GM12878 (cell line): ENCODE measurements around the gene ING1. TPM values are rescaled to one million over a fixed set of nuclear protein-coding genes. Genes with fewer than 3 reads are reported as not detected.

ENCODE experiments used
- ATAC-seq: fragments of 200-7000 bp; cut with Tn5 transposase; 3 replicates; pipeline ENCODE4 v1.9.1; 2020; ENCODE audit warnings: mild to moderate bottlenecking, moderate library complexity
- BruUV-seq: library from RNA; stranded (reverse); fragments of 400-500 nt; replicated peaks from 2 replicates; lab custom pipeline; 2021; lab: Mats Ljungman, UMichigan
- CTCF ChIA-PET: fragments of 300-600 bp; sonication (Branson Sonifier 250); formaldehyde crosslinking; extraction: SDS; loops from one replicate; lab custom pipeline; 2021; ENCODE audit warnings: inconsistent platforms; lab: Yijun Ruan, JAX
- POLR2A ChIA-PET: fragments of 350-600 bp; formaldehyde crosslinking; extraction: SDS; loops from one replicate; lab custom pipeline; 2021; ENCODE audit warnings: inconsistent platforms; lab: Charles Lee
- RAD21 ChIA-PET: fragments of 300-600 bp; sonication (Branson Sonifier 250); formaldehyde crosslinking; loops from one replicate; lab custom pipeline; 2023; ENCODE audit warnings: antibody characterized with exemption; ENCODE audit not compliant: unreplicated experiment; lab: Charles Lee
- SMC1A ChIA-PET: fragments of 300-600 bp; sonication (Branson Sonifier 250); formaldehyde crosslinking; loops from one replicate; lab custom pipeline; 2023; ENCODE audit not compliant: unreplicated experiment, uncharacterized antibody; lab: Charles Lee
- DNase-seq: peaks from one replicate; pipeline ENCODE4 v3.0.0-alpha.2; 2011; ENCODE audit warnings: low read depth, low spot score
- FAIRE-seq: peaks from 3 replicates; lab custom pipeline; 2011; peaks lifted over from hg19 to GRCh38; lab: Jason Lieb, UNC
- H2AFZ ChIP-seq: 2 replicates; pipeline ENCODE4 v1.6.0; 2011; ENCODE audit warnings: low read depth, low read length, control low read depth; ENCODE audit not compliant: control insufficient read depth
- H3K27ac ChIP-seq: 2 replicates; pipeline ENCODE4 v1.5.1; 2011; ENCODE audit warnings: control low read depth; ENCODE audit not compliant: control insufficient read depth, insufficient read depth
- H3K27me3 ChIP-seq, 2 experiments: replicated peaks in 1 of 2; 2 replicates each; pipeline versions ENCODE4 v1.6.0 to v1.6.1; 2011; ENCODE audit warnings: low read length in 1 of 2; ENCODE audit not compliant: control insufficient read depth in 2 of 2, insufficient read depth in 2 of 2
- H3K36me3 ChIP-seq, 2 experiments: 2 replicates each; pipeline ENCODE4 v1.5.1; 2011; ENCODE audit warnings: low read length in 1 of 2; ENCODE audit not compliant: control insufficient read depth in 2 of 2, insufficient read depth in 2 of 2
- H3K4me1 ChIP-seq: 2 replicates; pipeline ENCODE4 v1.6.1; 2011; ENCODE audit warnings: mild to moderate bottlenecking, low read length, moderate library complexity, mixed read lengths; ENCODE audit not compliant: control insufficient read depth, insufficient read depth
- H3K4me2 ChIP-seq: 2 replicates; pipeline ENCODE4 v1.6.0; 2011; ENCODE audit warnings: control low read depth; ENCODE audit not compliant: control insufficient read depth, insufficient read depth
- H3K4me3 ChIP-seq: fragments of 200-600 bp; sonication (generic); 2 replicates; pipeline ENCODE4 v1.5.1; 2016
- H3K79me2 ChIP-seq: 2 replicates; pipeline ENCODE4 v1.6.0; 2011; ENCODE audit warnings: low read length; ENCODE audit not compliant: control insufficient read depth, insufficient read depth
- H3K9ac ChIP-seq: 2 replicates; pipeline ENCODE4 v1.8.0; 2011; ENCODE audit warnings: low read length, control low read depth, mixed read lengths; ENCODE audit not compliant: control insufficient read depth, insufficient read depth
- H3K9me3 ChIP-seq: replicated peaks from 3 replicates; pipeline ENCODE4 v1.5.1; 2011; ENCODE audit warnings: mild to moderate bottlenecking, low read length; ENCODE audit not compliant: control insufficient read depth, insufficient read depth
- H4K20me1 ChIP-seq: 2 replicates; pipeline ENCODE4 v1.6.0; 2011; ENCODE audit not compliant: control insufficient read depth, insufficient read depth
- CEBPB ChIP-seq, 2 experiments: fragments of 150-350 bp in 1 of 2; IDR thresholded peaks; 2 replicates each; pipeline ENCODE4 v1.6.1; 2012 to 2014; ENCODE audit warnings: low read depth in 2 of 2, low read length in 2 of 2, borderline replicate concordance in 1 of 2, inconsistent platforms in 1 of 2
- EP300 ChIP-seq, 2 experiments: fragments of 150-350 bp in 1 of 2; IDR thresholded peaks; 2 replicates each; pipeline ENCODE4 v1.6.1; 2011 to 2012; ENCODE audit warnings: low read depth in 2 of 2, low read length in 2 of 2, borderline replicate concordance in 1 of 2, improper control_type of control experiment in 1 of 2, inconsistent platforms in 1 of 2; ENCODE audit not compliant: control insufficient read depth in 1 of 2
- LARP7 ChIP-seq: fragments of 450-650 bp; IDR thresholded peaks from 2 replicates; pipeline ENCODE4 v1.6.1; 2017; ENCODE audit warnings: mild to moderate bottlenecking
- NFIC ChIP-seq: IDR thresholded peaks from 2 replicates; pipeline ENCODE4 v1.6.1; 2012; ENCODE audit warnings: low read depth, mild to moderate bottlenecking, inconsistent platforms, low read length, moderate library complexity
- PML ChIP-seq: IDR thresholded peaks from 2 replicates; pipeline ENCODE4 v1.6.1; 2012; ENCODE audit warnings: low read length, inconsistent platforms
- SIN3A ChIP-seq: IDR thresholded peaks from 2 replicates; pipeline ENCODE4 v1.6.1; 2012; ENCODE audit warnings: low read depth, low read length, improper control_type of control experiment
- SIX5 ChIP-seq: IDR thresholded peaks from 2 replicates; pipeline ENCODE4 v1.6.1; 2011; ENCODE audit warnings: mild to moderate bottlenecking, low read depth, low read length, moderate library complexity; ENCODE audit not compliant: severe bottlenecking
- TBL1XR1 ChIP-seq: IDR thresholded peaks from 2 replicates; pipeline ENCODE4 v1.6.1; 2012; ENCODE audit warnings: low read depth, low read length, improper control_type of control experiment
- YY1 ChIP-seq: IDR thresholded peaks from 2 replicates; pipeline ENCODE4 v1.6.1; 2011; ENCODE audit warnings: low read depth, mild to moderate bottlenecking, low read length
- WGBS: methylation state at CpG from one replicate; pipeline ENCODE4 v1.1.6; 2016; ENCODE audit warnings: low lambda C conversion rate; ENCODE audit not compliant: insufficient replicate concordance, insufficient coverage; ENCODE audit errors: missing lambda C conversion rate; 5-methylcytosine and 5-hydroxymethylcytosine counted together
- in situ Hi-C: fragments of 300-500 bp; cut with MboI; formaldehyde crosslinking; loops from 9 replicates; pipeline ENCODE4 v1.14.3; 2018; ENCODE audit warnings: mixed read lengths
- intact Hi-C: fragments of 100-400 bp; cut with micrococcal nuclease; formaldehyde crosslinking; loops from one replicate; pipeline ENCODE4 v1.14.2; 2022; ENCODE audit not compliant: unreplicated experiment
- polyA plus RNA-seq, 11 experiments: library from polyadenylated mRNA; depleted of rRNA in 4 of 11; unstranded in 6 of 11; stranded (reverse) in 5 of 11; fragments of >200 nt; fragmentation: Nextera tagmentation in 4 of 11; fragmentation: Illumina TruSeq in 1 of 11; extraction: Ambion mirVana in 4 of 11; extraction: Trizol in 1 of 11; gene quantifications; 1 replicate in 1 of 11; 2 replicates in 10 of 11; pipeline versions ENCODE4 v1.2.1 to v1.2.3, GENCODE V29; 2011 to 2016; ENCODE audit warnings: inconsistent platforms in 2 of 11, missing spikeins in 2 of 11, low read depth in 1 of 11
- total RNA-seq, 4 experiments: library from RNA; depleted of rRNA in 3 of 4; stranded (reverse); fragments of >200 nt in 3 of 4; fragmentation: Illumina TruSeq in 1 of 4; extraction: Trizol in 1 of 4; gene quantifications; 2 replicates each; pipeline versions ENCODE4 v1.2.1 to v1.2.3, GENCODE V29; 2013 to 2021
- TF ChIP-seq, protein P1 (sequence below): fragments of 450-650 bp; IDR thresholded peaks from 2 replicates; pipeline ENCODE4 v1.6.1; 2018; ENCODE audit warnings: mild to moderate bottlenecking, low read depth, moderate library complexity; ENCODE audit not compliant: partially characterized antibody
- TF ChIP-seq, protein P2 (sequence below): fragments of 450-650 bp; IDR thresholded peaks from 2 replicates; pipeline ENCODE4 v1.6.1; 2017; ENCODE audit warnings: low read depth, mild to moderate bottlenecking, moderate library complexity
- TF ChIP-seq, protein P3 (sequence below): IDR thresholded peaks from 2 replicates; pipeline ENCODE4 v1.6.1; 2011; ENCODE audit warnings: borderline replicate concordance, low read depth, mild to moderate bottlenecking, moderate library complexity, low read length; ENCODE audit not compliant: insufficient read depth, poor library complexity, severe bottlenecking

ING1 gene
- total and polyA plus RNA-seq, 10 of the 15 experiments (the other 5 are each of a cell fraction or from before 2014, with no cell fraction given): 1.3 to 20.4 (median 13.1) TPM

DNA sequence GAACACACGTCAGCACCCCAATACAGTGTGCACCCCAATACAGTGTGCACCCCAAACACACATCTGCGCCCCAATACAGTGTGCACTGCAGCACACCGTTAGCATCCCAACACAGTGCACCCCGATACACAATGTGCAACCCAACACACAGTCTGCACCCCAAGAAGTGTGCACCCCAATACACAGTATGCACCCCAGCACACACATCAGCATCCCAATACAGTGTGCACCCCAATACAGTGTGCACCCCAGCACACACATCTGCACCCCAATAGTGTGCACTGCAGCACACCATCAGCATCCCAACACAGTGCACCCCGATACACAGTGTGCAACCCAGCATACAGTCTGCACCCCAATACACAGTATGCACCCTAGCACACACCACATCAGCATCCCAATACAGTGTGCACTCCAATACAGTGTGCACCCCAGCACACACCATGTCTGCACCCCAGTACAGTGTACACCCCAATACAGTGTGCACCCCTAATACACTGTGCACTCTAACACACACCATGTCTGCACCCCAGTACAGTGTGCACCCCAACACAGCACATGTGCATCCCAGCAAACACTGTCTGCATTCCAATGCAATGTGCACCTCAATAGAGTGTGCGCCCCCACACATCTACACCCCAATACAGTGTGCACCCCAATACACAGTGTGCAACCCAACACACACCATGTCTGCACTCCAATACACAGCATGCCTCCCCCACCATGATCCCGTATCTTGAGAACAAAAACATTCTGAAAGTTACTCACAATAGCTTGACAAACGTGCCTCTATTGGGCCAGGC lies 6.7 kb upstream of the ING1 start (continued):
- TF ChIP-seq SIX5: no peak
- TF ChIP-seq PML: no peak

DNA sequence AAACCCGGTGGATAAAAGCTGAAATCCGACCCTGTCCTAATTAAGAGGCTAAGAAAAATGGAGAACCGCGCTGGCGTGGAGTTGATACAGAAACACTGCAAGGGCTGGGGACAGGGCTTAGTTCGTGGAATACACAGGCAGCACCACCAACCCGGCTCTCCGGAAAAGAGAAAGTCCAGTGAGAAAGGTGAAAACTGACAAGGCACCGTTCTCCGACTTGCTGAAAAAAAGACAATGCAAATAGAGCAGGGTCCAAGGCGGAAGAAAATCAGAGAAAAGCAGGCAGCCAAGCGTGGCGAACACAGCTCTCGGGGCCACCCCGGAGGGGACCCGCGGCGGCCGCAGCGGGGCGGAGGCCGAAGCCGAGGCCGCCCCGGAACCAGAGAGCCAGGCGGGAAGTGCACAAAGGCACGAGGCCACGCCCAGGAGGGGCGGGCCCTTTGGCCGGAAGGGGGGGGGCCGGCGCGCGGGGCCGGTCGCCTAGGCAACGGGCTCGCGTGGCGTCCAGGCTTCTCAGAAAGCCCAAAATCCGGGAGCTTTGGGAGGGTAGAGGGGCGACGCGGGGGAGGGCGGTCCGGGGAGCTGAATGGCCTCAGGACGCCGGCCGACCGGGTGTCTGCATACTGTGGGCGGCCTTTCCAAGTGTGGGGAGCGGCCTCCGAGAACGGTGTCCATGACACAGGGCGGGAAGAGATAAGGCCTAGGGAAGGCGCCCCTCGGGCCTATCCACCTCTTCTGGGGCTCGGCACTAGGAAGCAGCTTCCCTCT lies 1.2 kb upstream of the ING1 start:
- DNase-seq (peak; percentile 82), FAIRE-seq (peak; percentile 93), ATAC-seq (peak; percentile 62)
- H3K9ac ChIP-seq: peak overlapping the region; percentile 84
- RAD21 ChIA-PET: interaction anchor here (0.9 to 2.3 kb wide), 10 partner anchors 10 to 268 kb away, joined by 3 to 17 read pairs (median 4); partner anchors contain the start of genes ANKRD10 and NAXD
- no peaks in the 10 kb centered on the region for H3K36me3 ChIP-seq
- under 1% methylated on average over 40 of the region's 58 CpGs for WGBS
- POLR2A ChIA-PET: interaction anchor here (0.6 to 2.2 kb wide), 13 partner anchors 9 to 1928 kb away, joined by 3 to 16 read pairs (median 4); partner anchors contain the start of genes NAXD and RAB20
- no peaks in the 10 kb centered on the region; the same call in 1 of the 2 replicates for H4K20me1 ChIP-seq
- H3K4me2 ChIP-seq: peak overlapping the region; percentile 94
- BruUV-seq: no TSS peak
- H3K9me3 ChIP-seq: no peaks in the 10 kb centered on the region
- CTCF ChIA-PET: interaction anchor here (0.6 to 1.7 kb wide), 5 partner anchors 96 to 257 kb away, joined by 3 to 5 read pairs (median 3); partner anchors contain the start of gene ANKRD10
- peak overlapping the region; percentile 87 for H3K4me3 ChIP-seq
- H3K79me2 ChIP-seq: peaks cover 28% of the 10 kb centered on the region
- peaks cover 8% of the 10 kb centered on the region for H3K4me1 ChIP-seq
- H3K27me3 ChIP-seq: no peaks in the 10 kb centered on the region
- in situ Hi-C loops: no loop called here
- intact Hi-C loops: loop anchor here (2.0 to 10.0 kb wide), 5 partner anchors 120 to 587 kb away; partner anchors contain the start of gene ANKRD10
- H3K27ac ChIP-seq: peak overlapping the region; percentile 87
- peak overlapping the region; percentile 88 for H2AFZ ChIP-seq
- SMC1A ChIA-PET: interaction anchor here (0.6 to 1.8 kb wide), 13 partner anchors 9 to 549 kb away, joined by 3 to 6 read pairs (median 4); partner anchors contain the start of gene NAXD
- TF ChIP-seq, protein P1, sequence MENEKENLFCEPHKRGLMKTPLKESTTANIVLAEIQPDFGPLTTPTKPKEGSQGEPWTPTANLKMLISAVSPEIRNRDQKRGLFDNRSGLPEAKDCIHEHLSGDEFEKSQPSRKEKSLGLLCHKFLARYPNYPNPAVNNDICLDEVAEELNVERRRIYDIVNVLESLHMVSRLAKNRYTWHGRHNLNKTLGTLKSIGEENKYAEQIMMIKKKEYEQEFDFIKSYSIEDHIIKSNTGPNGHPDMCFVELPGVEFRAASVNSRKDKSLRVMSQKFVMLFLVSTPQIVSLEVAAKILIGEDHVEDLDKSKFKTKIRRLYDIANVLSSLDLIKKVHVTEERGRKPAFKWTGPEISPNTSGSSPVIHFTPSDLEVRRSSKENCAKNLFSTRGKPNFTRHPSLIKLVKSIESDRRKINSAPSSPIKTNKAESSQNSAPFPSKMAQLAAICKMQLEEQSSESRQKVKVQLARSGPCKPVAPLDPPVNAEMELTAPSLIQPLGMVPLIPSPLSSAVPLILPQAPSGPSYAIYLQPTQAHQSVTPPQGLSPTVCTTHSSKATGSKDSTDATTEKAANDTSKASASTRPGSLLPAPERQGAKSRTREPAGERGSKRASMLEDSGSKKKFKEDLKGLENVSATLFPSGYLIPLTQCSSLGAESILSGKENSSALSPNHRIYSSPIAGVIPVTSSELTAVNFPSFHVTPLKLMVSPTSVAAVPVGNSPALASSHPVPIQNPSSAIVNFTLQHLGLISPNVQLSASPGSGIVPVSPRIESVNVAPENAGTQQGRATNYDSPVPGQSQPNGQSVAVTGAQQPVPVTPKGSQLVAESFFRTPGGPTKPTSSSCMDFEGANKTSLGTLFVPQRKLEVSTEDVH: no peak
- peak; percentile 44; the same call in 1 of the 2 replicates for TF ChIP-seq LARP7
- TF ChIP-seq NFIC: no peak
- TF ChIP-seq SIN3A: peak; percentile 65
- 0 out of 2 replicates have a peak, but pooled peaks have one; percentile 54 for TF ChIP-seq YY1
- TF ChIP-seq TBL1XR1: peak; percentile 84
- TF ChIP-seq CEBPB (IDR thresholded peaks at IDR 0.05; ENCODE audit: borderline replicate concordance in 1 of 2, low read depth in 2 of 2, low read length in 2 of 2): no peak
- no peak for TF ChIP-seq EP300 (IDR thresholded peaks at IDR 0.05; ENCODE audit: borderline replicate concordance in 1 of 2, control insufficient read depth in 1 of 2, low read depth in 2 of 2, low read length in 2 of 2)
- TF ChIP-seq, protein P2, sequence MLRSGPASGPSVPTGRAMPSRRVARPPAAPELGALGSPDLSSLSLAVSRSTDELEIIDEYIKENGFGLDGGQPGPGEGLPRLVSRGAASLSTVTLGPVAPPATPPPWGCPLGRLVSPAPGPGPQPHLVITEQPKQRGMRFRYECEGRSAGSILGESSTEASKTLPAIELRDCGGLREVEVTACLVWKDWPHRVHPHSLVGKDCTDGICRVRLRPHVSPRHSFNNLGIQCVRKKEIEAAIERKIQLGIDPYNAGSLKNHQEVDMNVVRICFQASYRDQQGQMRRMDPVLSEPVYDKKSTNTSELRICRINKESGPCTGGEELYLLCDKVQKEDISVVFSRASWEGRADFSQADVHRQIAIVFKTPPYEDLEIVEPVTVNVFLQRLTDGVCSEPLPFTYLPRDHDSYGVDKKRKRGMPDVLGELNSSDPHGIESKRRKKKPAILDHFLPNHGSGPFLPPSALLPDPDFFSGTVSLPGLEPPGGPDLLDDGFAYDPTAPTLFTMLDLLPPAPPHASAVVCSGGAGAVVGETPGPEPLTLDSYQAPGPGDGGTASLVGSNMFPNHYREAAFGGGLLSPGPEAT: no peak
- TF ChIP-seq, protein P3, sequence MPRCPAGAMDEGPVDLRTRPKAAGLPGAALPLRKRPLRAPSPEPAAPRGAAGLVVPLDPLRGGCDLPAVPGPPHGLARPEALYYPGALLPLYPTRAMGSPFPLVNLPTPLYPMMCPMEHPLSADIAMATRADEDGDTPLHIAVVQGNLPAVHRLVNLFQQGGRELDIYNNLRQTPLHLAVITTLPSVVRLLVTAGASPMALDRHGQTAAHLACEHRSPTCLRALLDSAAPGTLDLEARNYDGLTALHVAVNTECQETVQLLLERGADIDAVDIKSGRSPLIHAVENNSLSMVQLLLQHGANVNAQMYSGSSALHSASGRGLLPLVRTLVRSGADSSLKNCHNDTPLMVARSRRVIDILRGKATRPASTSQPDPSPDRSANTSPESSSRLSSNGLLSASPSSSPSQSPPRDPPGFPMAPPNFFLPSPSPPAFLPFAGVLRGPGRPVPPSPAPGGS: peak; percentile 56
